CD4-positive, alpha-beta T cell treated with Interleukin-17A for 4 hours (primary cell): ENCODE results near the gene MRLN.

Source experiments
- DNase-seq: peaks from one replicate; pipeline ENCODE4 v3.0.0-alpha.2; 2020; ENCODE audit warnings: mixed read lengths

The MRLN gene

DNA sequence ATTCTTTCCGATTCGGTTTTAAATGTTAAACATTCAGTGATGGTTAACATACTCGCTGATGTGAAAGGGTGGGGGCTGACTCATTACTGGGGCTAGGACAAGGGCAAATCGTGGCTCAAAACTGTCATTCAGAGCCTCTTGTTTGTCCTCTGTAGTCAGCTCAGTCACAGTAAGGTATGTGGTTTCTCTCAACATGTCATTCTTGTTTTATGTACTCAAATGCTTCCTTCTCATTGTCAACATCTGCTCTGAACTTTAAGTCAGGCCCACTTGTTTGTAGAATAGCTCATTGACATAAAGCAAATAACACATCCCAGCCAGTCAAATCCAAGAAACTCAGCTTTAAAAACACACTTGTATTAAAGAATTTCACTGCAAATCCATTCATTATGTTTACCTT, 50.9 kb downstream of the MRLN start:
- DNase-seq, result no peak

GRCh38 chr10:59700709-59701108, 52.5 kb downstream of the MRLN start:
- no peak for DNase-seq

- DNase-seq, result no peak
Observed at GRCh38 chr10:59698326-59698725, 54.9 kb downstream of the MRLN start.

GRCh38 chr10:59695637-59696036, 57.6 kb downstream of the MRLN start:
- DNase-seq, result no peak

DNA sequence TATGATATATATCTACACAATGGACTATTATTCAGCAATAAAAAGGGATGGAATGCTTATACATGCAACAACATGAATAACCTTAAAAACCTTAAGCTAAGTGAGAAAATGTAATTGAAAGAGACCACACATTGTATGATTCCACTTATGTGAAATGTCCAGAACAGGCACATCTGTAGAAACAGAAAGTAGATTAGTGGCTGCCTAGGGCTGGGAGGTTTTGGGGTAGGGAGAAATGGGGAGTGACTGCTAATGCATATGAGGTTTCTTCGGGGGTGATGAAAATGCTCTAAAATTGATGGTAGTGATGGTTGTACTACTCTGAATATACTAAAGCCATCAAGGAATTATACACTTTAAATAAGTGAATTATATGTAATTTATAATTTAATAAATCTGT, 58.3 kb downstream of the MRLN start:
- DNase-seq, result no peak

DNA sequence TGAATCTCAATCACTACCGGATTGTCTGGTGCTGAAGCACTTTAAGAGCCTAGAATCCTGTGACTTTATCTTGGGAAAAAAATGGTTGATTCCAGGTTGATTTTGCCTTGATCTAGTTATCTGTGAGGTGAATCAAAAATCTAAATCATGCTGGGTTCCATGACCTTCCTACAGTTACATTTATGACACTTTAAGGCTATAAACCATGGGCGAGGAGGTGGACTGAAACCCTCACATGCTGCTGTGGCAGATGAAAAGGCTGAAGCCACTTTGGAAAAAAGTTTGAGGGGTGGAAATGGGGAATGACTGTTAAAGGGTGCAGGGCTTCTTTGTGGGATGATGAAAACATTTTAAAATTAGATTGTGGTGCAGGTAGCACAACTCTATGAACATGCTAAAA, 61.1 kb downstream of the MRLN start:
- no peak for DNase-seq

DNA sequence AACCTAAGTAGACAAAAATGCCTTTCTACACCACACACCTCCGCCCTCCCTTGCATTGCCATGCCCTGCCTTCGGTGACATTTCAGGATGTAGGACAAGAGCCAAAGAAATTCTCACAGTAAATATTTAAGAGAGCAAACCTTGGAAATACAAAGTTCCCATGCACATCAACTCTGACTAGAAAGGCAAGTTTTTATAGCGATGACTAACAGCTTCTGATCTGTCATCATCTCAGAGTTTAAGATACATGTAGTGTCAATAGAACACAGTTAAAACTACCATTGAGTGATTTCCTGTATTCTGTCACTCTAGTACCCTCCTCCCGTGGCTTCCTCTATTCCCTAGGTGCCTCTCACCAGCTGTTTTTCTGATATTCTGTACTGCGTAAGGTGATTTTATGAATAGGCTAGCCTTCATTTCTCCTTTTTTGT, 64.3 kb downstream of the MRLN start:
- DNase-seq, result no peak

DNA sequence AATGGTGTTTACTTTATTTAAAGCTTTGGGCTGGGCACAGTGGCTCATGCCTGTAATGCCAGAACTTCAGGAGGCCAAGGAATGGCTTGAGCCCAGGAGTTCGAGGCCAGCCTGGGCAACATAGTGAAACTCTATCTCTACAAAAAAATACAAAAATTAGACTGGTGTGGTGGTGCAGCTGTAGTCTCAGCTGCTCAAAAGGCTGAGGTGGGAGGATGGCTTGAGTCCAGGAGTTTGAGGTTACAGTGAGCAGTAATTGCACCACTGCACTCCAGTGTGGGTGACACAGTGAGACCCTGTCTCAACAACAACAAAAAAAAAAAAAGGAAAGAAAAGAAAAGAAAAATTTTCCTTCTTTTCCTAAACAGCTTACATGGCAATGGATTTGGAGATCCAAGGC, 65.6 kb downstream of the MRLN start:
- no peak for DNase-seq
